Fibroblast of lung (primary cell): ENCODE results near the gene CCDC51.

Experiments
- EZH2 ChIP-seq: IDR thresholded peaks from 2 replicates; pipeline ENCODE4 v1.5.1; 2012; ENCODE audit warnings: low read length, control low read depth, mild to moderate bottlenecking; ENCODE audit errors: missing control alignments
- TF ChIP-seq, protein P1 (sequence below), 2 donors: IDR thresholded peaks in 1 of 2; conservative IDR thresholded peaks in 1 of 2; 1 replicate in 1 of 2; 2 replicates in 1 of 2; pipeline ENCODE4 v1.5.1; 2011 to 2012; ENCODE audit warnings: low read length in 2 of 2, control low read depth in 1 of 2, inconsistent platforms in 1 of 2, low read depth in 1 of 2, mild to moderate bottlenecking in 1 of 2

- TF ChIP-seq, protein P1, sequence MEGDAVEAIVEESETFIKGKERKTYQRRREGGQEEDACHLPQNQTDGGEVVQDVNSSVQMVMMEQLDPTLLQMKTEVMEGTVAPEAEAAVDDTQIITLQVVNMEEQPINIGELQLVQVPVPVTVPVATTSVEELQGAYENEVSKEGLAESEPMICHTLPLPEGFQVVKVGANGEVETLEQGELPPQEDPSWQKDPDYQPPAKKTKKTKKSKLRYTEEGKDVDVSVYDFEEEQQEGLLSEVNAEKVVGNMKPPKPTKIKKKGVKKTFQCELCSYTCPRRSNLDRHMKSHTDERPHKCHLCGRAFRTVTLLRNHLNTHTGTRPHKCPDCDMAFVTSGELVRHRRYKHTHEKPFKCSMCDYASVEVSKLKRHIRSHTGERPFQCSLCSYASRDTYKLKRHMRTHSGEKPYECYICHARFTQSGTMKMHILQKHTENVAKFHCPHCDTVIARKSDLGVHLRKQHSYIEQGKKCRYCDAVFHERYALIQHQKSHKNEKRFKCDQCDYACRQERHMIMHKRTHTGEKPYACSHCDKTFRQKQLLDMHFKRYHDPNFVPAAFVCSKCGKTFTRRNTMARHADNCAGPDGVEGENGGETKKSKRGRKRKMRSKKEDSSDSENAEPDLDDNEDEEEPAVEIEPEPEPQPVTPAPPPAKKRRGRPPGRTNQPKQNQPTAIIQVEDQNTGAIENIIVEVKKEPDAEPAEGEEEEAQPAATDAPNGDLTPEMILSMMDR (conservative IDR thresholded peaks at IDR 0.05 in 1 of 2, IDR thresholded peaks at IDR 0.05 in 1 of 2; ENCODE audit: low read depth in 1 of 2, low read length in 2 of 2) = no peak
- TF ChIP-seq EZH2 = no peak
These were observed 14.6 kb downstream of the CCDC51 start for GRCh38 chr3:48425281-48425812.
